A673 (cell line): ENCODE results near the gene CNOT2. TPM values are rescaled to one million over a fixed set of nuclear protein-coding genes. Genes with fewer than 3 reads are reported as not detected.

Experiments used
- BruUV-seq: library from RNA; stranded (reverse); fragments of 400-500 nt; replicated peaks from 2 replicates; lab custom pipeline; 2021; lab: Mats Ljungman, UMichigan
- CTCF ChIA-PET: fragments of 300-600 bp; sonication (Branson Sonifier 250); formaldehyde crosslinking; loops from one replicate; lab custom pipeline; 2022; ENCODE audit warnings: antibody characterized with exemption; lab: Charles Lee
- POLR2A ChIA-PET: fragments of 300-600 bp; sonication (Branson Sonifier 250); formaldehyde crosslinking; loops from one replicate; lab custom pipeline; 2022; ENCODE audit warnings: antibody characterized with exemption; ENCODE audit not compliant: low non-redundant PET; lab: Charles Lee
- DNase-seq: peaks from one replicate; pipeline ENCODE4 v3.0.0-alpha.2; 2015; ENCODE audit warnings: low spot score
- H3K27ac ChIP-seq: fragments of 200-600 bp; sonication (generic); 2 replicates; pipeline ENCODE4 v1.5.1; 2016; ENCODE audit warnings: mixed run types, low read depth, mild to moderate bottlenecking, mixed read lengths, antibody characterized with exemption, low read length; ENCODE audit not compliant: poor library complexity, severe bottlenecking
- H3K27me3 ChIP-seq: fragments of 200-600 bp; sonication (generic); replicated peaks from 2 replicates; pipeline ENCODE4 v1.6.1; 2017; ENCODE audit warnings: mixed run types, low read depth, mild to moderate bottlenecking, mixed read lengths, antibody characterized with exemption, low read length; ENCODE audit not compliant: insufficient read depth, poor library complexity
- H3K36me3 ChIP-seq: fragments of 200-600 bp; sonication (generic); 2 replicates; pipeline ENCODE4 v1.6.1; 2016; ENCODE audit warnings: mixed run types, mild to moderate bottlenecking, mixed read lengths, antibody characterized with exemption, low read length; ENCODE audit not compliant: insufficient read depth, poor library complexity, severe bottlenecking
- H3K4me1 ChIP-seq: fragments of 200-600 bp; sonication (generic); 2 replicates; pipeline ENCODE4 v1.6.1; 2017; ENCODE audit warnings: mixed run types, mild to moderate bottlenecking, mixed read lengths, antibody characterized with exemption, low read length; ENCODE audit not compliant: insufficient read depth, poor library complexity, severe bottlenecking
- H3K4me3 ChIP-seq: fragments of 200-600 bp; sonication (generic); 2 replicates; pipeline ENCODE4 v1.5.1; 2016; ENCODE audit warnings: low read depth, mixed run types, mild to moderate bottlenecking, mixed read lengths, low read length; ENCODE audit not compliant: poor library complexity, severe bottlenecking
- H3K9me3 ChIP-seq: fragments of 200-600 bp; sonication (generic); 2 replicates; pipeline ENCODE4 v1.6.1; 2016; ENCODE audit warnings: mixed run types, low read depth, mild to moderate bottlenecking, mixed read lengths, antibody characterized with exemption, low read length; ENCODE audit not compliant: poor library complexity, severe bottlenecking
- EZH2 ChIP-seq: fragments of 200-600 bp; sonication (generic); IDR thresholded peaks from 2 replicates; pipeline ENCODE4 v1.6.1; 2017; ENCODE audit warnings: borderline replicate concordance, low read depth, mild to moderate bottlenecking, mixed read lengths, antibody characterized with exemption, low read length; ENCODE audit not compliant: poor library complexity, severe bottlenecking
- intact Hi-C: fragments of 100-400 bp; cut with micrococcal nuclease; formaldehyde crosslinking; loops from one replicate; pipeline ENCODE4 v1.10.0; 2022; ENCODE audit not compliant: unreplicated experiment
- total RNA-seq: library from RNA; stranded (reverse); gene quantifications from 2 replicates; pipeline ENCODE4 v1.2.3, GENCODE V29; 2021
- TF ChIP-seq, protein P1 (sequence below): fragments of 300-800, 200-600 bp; sonication (generic); conservative IDR thresholded peaks from 2 replicates; pipeline ENCODE4 v1.5.1; 2017; ENCODE audit warnings: low read depth, mild to moderate bottlenecking, antibody characterized with exemption, low read length, moderate library complexity, mixed read lengths

The CNOT2 gene
- total RNA-seq, 1 experiment from 2014 or later = 89.0 TPM

DNA sequence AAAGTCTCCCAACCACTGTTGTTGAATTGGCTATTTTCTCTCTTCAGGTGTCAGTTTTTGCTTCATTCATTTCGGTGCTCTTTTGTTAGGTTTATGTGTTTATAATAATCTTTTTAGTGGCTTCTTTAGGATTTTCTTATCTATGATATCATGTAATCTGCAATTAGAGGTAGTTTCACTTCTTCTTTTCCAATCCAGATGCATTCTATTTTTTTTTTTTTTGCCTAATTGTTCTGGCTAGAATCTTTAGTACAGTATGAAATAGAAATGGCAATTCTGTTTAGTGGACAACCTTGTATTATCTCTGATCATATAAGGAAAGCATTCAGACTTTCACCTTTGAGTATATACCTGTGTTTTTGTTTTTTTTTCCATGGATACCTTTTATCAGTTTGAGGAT lies 17.4 kb downstream of the CNOT2 start:
- Histone ChIP-seq H3K4me1 (peaks cover 10% of the 10 kb centered on the region), H3K36me3 (peaks cover 4% of the 10 kb centered on the region), H3K9me3 (peaks cover 3% of the 10 kb centered on the region), H3K27ac (no peak overlapping the region), H3K4me3 (no peak overlapping the region), H3K27me3 (no peaks in the 10 kb centered on the region)
- intact Hi-C loops = no loop called here
- TF ChIP-seq, protein P1, sequence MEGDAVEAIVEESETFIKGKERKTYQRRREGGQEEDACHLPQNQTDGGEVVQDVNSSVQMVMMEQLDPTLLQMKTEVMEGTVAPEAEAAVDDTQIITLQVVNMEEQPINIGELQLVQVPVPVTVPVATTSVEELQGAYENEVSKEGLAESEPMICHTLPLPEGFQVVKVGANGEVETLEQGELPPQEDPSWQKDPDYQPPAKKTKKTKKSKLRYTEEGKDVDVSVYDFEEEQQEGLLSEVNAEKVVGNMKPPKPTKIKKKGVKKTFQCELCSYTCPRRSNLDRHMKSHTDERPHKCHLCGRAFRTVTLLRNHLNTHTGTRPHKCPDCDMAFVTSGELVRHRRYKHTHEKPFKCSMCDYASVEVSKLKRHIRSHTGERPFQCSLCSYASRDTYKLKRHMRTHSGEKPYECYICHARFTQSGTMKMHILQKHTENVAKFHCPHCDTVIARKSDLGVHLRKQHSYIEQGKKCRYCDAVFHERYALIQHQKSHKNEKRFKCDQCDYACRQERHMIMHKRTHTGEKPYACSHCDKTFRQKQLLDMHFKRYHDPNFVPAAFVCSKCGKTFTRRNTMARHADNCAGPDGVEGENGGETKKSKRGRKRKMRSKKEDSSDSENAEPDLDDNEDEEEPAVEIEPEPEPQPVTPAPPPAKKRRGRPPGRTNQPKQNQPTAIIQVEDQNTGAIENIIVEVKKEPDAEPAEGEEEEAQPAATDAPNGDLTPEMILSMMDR = no peak
- no peak for TF ChIP-seq EZH2
- no peak for DNase-seq
- no TSS peak for BruUV-seq
- POLR2A ChIA-PET = no interaction called here
- CTCF ChIA-PET = no interaction called here

DNA sequence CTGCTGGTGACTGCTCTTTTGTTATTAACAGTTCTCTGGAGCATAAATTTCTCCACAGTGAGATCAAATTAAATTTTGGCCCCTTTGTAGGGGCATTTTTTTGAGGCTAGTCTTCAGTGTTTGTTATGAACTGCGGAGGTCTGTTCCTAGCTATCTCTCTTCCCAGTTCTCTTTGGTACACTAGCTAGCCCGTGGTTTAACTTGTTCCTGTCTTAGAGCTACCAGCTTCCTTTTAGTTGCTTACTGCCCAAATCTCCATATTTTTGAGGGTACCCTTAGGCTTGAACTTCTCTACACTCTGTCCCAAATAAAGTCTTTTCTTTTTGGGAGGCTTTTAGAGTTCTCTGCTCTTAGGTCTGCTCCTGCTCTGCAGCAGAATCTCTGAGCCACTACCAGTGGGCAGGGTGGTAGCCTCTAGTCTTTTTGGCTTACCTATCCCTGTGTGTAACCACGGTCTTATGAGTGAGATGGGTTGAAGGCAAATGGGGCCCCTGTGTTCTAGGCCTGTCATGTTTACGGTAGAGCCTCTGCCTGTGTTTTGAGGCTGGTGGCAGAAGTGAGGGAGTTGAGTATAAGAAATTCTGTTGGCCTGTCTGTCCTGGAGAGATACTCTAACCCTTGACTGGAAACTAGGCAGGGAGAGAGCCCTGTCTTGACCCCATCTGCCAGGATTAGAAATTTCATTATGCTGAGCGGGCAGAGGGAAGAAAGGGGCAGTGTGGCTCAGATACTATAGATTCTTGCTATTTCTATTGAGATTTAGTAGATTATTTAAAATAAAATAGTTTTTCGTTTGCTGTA lies 21.0 kb downstream of the CNOT2 start:
- Histone ChIP-seq H3K27me3 (no peaks in the 10 kb centered on the region), H3K36me3 (peaks cover 4% of the 10 kb centered on the region), H3K27ac (no peak overlapping the region), H3K9me3 (peaks cover 3% of the 10 kb centered on the region), H3K4me1 (peaks cover 13% of the 10 kb centered on the region), H3K4me3 (no peak overlapping the region)
- ChIA-PET POLR2A (no interaction called here), CTCF (no interaction called here)
- no TSS peak for BruUV-seq
- TF ChIP-seq, protein P1 = no peak
- no peak for TF ChIP-seq EZH2
- intact Hi-C loops = no loop called here
- DNase-seq = no peak

DNA sequence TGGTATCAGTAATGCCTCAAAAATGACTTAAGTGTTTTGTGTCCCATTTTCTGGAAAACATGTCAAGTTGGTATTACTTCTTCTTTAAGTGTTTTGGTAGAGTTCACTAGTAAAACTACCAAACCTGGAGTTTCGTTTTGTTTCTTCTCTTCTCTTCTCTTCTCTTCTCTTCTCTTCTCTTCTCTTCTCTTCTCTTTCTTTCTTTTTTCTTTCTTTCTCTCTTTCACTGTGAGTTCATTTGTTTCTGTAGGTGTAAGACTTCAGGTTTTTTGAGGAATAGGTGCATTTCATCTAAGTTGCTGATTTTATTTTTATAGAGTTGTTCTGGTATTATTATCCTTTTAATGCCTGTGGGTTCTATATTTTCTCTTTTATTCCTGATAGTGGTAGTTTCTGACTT lies 21.9 kb downstream of the CNOT2 start:
- BruUV-seq = no TSS peak
- no peak for TF ChIP-seq EZH2
- TF ChIP-seq, protein P1 = no peak
- peaks cover 3% of the 10 kb centered on the region for H3K9me3 ChIP-seq
- POLR2A ChIA-PET = no interaction called here
- CTCF ChIA-PET = no interaction called here
- H3K27me3 ChIP-seq = no peaks in the 10 kb centered on the region
- peaks cover 4% of the 10 kb centered on the region for H3K36me3 ChIP-seq
- peaks cover 21% of the 10 kb centered on the region for H3K4me1 ChIP-seq
- no peak overlapping the region for H3K27ac ChIP-seq
- H3K4me3 ChIP-seq = no peak overlapping the region
- intact Hi-C loops = no loop called here
- no peak for DNase-seq
